Loucy (cell line): ENCODE data around the gene CALHM3.
A peak's percentile ranks its signal among the peaks of the same experiment; 100 is the strongest.

Source experiments
- H2AFZ ChIP-seq: fragments of 200-600 bp; sonication (generic); 2 replicates; pipeline ENCODE4 v1.6.0; 2016; ENCODE audit warnings: antibody characterized with exemption, mild to moderate bottlenecking, low read length, moderate library complexity
- H3F3A ChIP-seq: fragments of 200-600 bp; 2 replicates; pipeline ENCODE4 v1.6.0; 2016; ENCODE audit warnings: antibody characterized with exemption, low read depth, mild to moderate bottlenecking
- H3K27me3 ChIP-seq: fragments of 200-600 bp; sonication (generic); 2 replicates; pipeline ENCODE4 v1.6.1; 2014; ENCODE audit warnings: low read length, mild to moderate bottlenecking; ENCODE audit not compliant: insufficient read depth, poor library complexity, severe bottlenecking
- H3K36me3 ChIP-seq: fragments of 200-600 bp; sonication (generic); 2 replicates; pipeline ENCODE4 v1.6.1; 2016; ENCODE audit warnings: low read length; ENCODE audit not compliant: insufficient read depth
- H3K4me1 ChIP-seq: fragments of 200-600 bp; sonication (generic); 2 replicates; pipeline ENCODE4 v1.5.1; 2014; ENCODE audit warnings: low read length, mild to moderate bottlenecking; ENCODE audit not compliant: insufficient read depth, poor library complexity, severe bottlenecking
- H3K4me2 ChIP-seq: fragments of 200-600 bp; sonication (generic); 2 replicates; pipeline ENCODE4 v1.6.0; 2014; ENCODE audit warnings: antibody characterized with exemption, low read length, low read depth, mild to moderate bottlenecking; ENCODE audit not compliant: poor library complexity, severe bottlenecking
- H3K4me3 ChIP-seq: fragments of 200-600 bp; sonication (generic); 2 replicates; pipeline ENCODE4 v1.5.1; 2014; ENCODE audit warnings: low read length, mild to moderate bottlenecking, mixed read lengths; ENCODE audit not compliant: poor library complexity, severe bottlenecking
- H3K79me2 ChIP-seq: fragments of 200-600 bp; sonication (generic); 2 replicates; pipeline ENCODE4 v1.6.1; 2014; ENCODE audit warnings: low read length; ENCODE audit not compliant: insufficient read depth
- H3K9ac ChIP-seq: fragments of 200-600 bp; sonication (generic); 2 replicates; pipeline ENCODE4 v1.6.0; 2014; ENCODE audit warnings: mild to moderate bottlenecking, low read depth, low read length, moderate library complexity; ENCODE audit not compliant: poor library complexity, severe bottlenecking
- H3K9me2 ChIP-seq: fragments of 200-600 bp; sonication (generic); replicated peaks from 2 replicates; pipeline ENCODE4 v1.6.1; 2016; ENCODE audit warnings: low read depth, low read length, mixed read lengths
- H3K9me3 ChIP-seq: fragments of 200-600 bp; sonication (generic); 2 replicates; pipeline ENCODE4 v1.6.1; 2014; ENCODE audit warnings: mild to moderate bottlenecking, antibody characterized with exemption, low read length, low read depth; ENCODE audit not compliant: insufficient read depth
- H4K20me1 ChIP-seq: fragments of 200-600 bp; sonication (generic); 2 replicates; pipeline ENCODE4 v1.6.0; 2014; ENCODE audit warnings: antibody characterized with exemption, low read length, mild to moderate bottlenecking; ENCODE audit not compliant: insufficient read depth, poor library complexity, severe bottlenecking
- EZH2phosphoT487 ChIP-seq: fragments of 200-600 bp; IDR thresholded peaks from 2 replicates; pipeline ENCODE4 v1.6.1; 2018; ENCODE audit warnings: antibody characterized with exemption, mild to moderate bottlenecking, moderate library complexity, borderline replicate concordance
- TF ChIP-seq, protein P1 (sequence below): fragments of 200-600 bp; sonication (generic); conservative IDR thresholded peaks from 2 replicates; pipeline ENCODE4 v1.5.1; 2014; ENCODE audit warnings: mild to moderate bottlenecking, antibody characterized with exemption, low read length

The CALHM3 gene

GRCh38 chr10:103492655-103493261, 13.7 kb upstream of the CALHM3 start:
- H3K9ac ChIP-seq, result no peak overlapping the region
- H3K27me3 ChIP-seq, result peaks cover 26% of the 10 kb centered on the region
- H3K9me3 ChIP-seq, result no peaks in the 10 kb centered on the region
- no peaks in the 10 kb centered on the region for H4K20me1 ChIP-seq
- H2AFZ ChIP-seq, result no peak overlapping the region
- H3K36me3 ChIP-seq, result no peaks in the 10 kb centered on the region
- H3K79me2 ChIP-seq, result no peaks in the 10 kb centered on the region
- H3K9me2 ChIP-seq, result no peaks in the 10 kb centered on the region
- TF ChIP-seq EZH2phosphoT487, result no peak
- TF ChIP-seq, protein P1, sequence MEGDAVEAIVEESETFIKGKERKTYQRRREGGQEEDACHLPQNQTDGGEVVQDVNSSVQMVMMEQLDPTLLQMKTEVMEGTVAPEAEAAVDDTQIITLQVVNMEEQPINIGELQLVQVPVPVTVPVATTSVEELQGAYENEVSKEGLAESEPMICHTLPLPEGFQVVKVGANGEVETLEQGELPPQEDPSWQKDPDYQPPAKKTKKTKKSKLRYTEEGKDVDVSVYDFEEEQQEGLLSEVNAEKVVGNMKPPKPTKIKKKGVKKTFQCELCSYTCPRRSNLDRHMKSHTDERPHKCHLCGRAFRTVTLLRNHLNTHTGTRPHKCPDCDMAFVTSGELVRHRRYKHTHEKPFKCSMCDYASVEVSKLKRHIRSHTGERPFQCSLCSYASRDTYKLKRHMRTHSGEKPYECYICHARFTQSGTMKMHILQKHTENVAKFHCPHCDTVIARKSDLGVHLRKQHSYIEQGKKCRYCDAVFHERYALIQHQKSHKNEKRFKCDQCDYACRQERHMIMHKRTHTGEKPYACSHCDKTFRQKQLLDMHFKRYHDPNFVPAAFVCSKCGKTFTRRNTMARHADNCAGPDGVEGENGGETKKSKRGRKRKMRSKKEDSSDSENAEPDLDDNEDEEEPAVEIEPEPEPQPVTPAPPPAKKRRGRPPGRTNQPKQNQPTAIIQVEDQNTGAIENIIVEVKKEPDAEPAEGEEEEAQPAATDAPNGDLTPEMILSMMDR, result no peak
- H3K4me1 ChIP-seq, result peaks cover 9% of the 10 kb centered on the region
- no peaks in the 10 kb centered on the region for H3F3A ChIP-seq
- H3K4me2 ChIP-seq, result no peak overlapping the region
- no peak overlapping the region for H3K4me3 ChIP-seq

GRCh38 chr10:103491729-103492364, 12.8 kb upstream of the CALHM3 start:
- Histone ChIP-seq H3K4me2 (no peak overlapping the region), H3K4me1 (peaks cover 9% of the 10 kb centered on the region)

DNA sequence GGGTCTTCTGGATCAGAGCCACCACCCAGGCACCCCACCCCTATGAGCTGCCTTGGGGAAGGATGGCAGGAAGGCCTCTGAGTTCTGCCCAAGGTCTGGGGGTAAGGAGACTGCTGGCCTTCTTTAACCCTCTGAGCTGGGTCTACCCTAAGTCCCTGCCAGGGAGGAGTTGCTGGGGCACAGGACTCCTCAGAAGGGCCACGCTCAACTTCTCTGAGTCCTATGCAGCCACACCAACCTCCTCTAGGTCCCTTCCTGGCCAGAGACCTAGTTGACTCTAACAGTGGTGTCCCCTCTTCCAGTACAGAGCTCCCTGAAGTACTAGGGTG, 11.9 kb upstream of the CALHM3 start:
- H2AFZ ChIP-seq, result no peak overlapping the region
- H3K9ac ChIP-seq, result no peak overlapping the region
- H3K27me3 ChIP-seq, result peaks cover 26% of the 10 kb centered on the region
- peak overlapping the region; percentile 1 for H3K4me2 ChIP-seq
- H3K9me3 ChIP-seq, result no peaks in the 10 kb centered on the region
- no peak overlapping the region for H3K4me3 ChIP-seq
- H3K36me3 ChIP-seq, result no peaks in the 10 kb centered on the region
- no peaks in the 10 kb centered on the region for H3F3A ChIP-seq
- no peaks in the 10 kb centered on the region for H3K9me2 ChIP-seq
- TF ChIP-seq, protein P1, result no peak
- no peak for TF ChIP-seq EZH2phosphoT487
- H3K4me1 ChIP-seq, result peaks cover 9% of the 10 kb centered on the region
- H3K79me2 ChIP-seq, result no peaks in the 10 kb centered on the region
- H4K20me1 ChIP-seq, result no peaks in the 10 kb centered on the region

More at GRCh38 chr10:103491729-103492364, 12.8 kb upstream of the CALHM3 start:
- no peak overlapping the region for H3K9ac ChIP-seq
- no peak overlapping the region for H2AFZ ChIP-seq
- TF ChIP-seq, protein P1, result no peak
- TF ChIP-seq EZH2phosphoT487, result no peak
- no peak overlapping the region for H3K4me3 ChIP-seq
- no peaks in the 10 kb centered on the region for H3K9me3 ChIP-seq
- no peaks in the 10 kb centered on the region for H3F3A ChIP-seq
- no peaks in the 10 kb centered on the region for H3K9me2 ChIP-seq
- no peaks in the 10 kb centered on the region for H3K79me2 ChIP-seq
- H3K36me3 ChIP-seq, result no peaks in the 10 kb centered on the region
- no peaks in the 10 kb centered on the region for H4K20me1 ChIP-seq
- H3K27me3 ChIP-seq, result peaks cover 26% of the 10 kb centered on the region
